K562 (cell line): ENCODE data around the gene AGPAT4. TPM values are rescaled to one million over a fixed set of nuclear protein-coding genes. Genes with fewer than 3 reads are reported as not detected.

Experiments
- ATAC-seq: fragments of 200-7000 bp; cut with Tn5 transposase; 3 replicates; pipeline ENCODE4 v1.9.1; 2020; ENCODE audit warnings: moderate library complexity
- BruUV-seq: library from RNA; stranded (reverse); fragments of 400-500 nt; replicated peaks from 2 replicates; lab custom pipeline; 2021; lab: Mats Ljungman, UMichigan
- CTCF ChIA-PET: fragments of 300-600 bp; formaldehyde crosslinking; extraction: SDS; loops from one replicate; lab custom pipeline; 2021; ENCODE audit warnings: low intra/inter-chr PET ratio; lab: Yijun Ruan, JAX
- POLR2A ChIA-PET: fragments of 300-600, 350-650 bp; sonication (Branson Sonifier 250); formaldehyde crosslinking; extraction: SDS; loops from one replicate; lab custom pipeline; 2021; ENCODE audit warnings: antibody characterized with exemption, inconsistent platforms; lab: Yijun Ruan, JAX
- DNase-seq, 4 experiments: peaks; one replicate each; pipeline versions ENCODE4 v3.0.0 to v3.0.0-alpha.2; 2011 to 2018; ENCODE audit warnings: low spot score in 3 of 4, mixed read lengths in 3 of 4; ENCODE audit errors: extremely low read depth in 1 of 4
- FAIRE-seq: peaks from 2 replicates; lab custom pipeline; 2011; peaks lifted over from hg19 to GRCh38; lab: Jason Lieb, UNC
- H2AFZ ChIP-seq: 2 replicates; pipeline ENCODE4 v1.6.0; 2011; ENCODE audit warnings: low read depth, low read length, control low read depth, inconsistent platforms
- H3K27ac ChIP-seq: fragments of 200-600 bp; 3 replicates; pipeline ENCODE4 v1.8.0; 2011; ENCODE audit warnings: low read depth, mild to moderate bottlenecking, control low read depth, inconsistent platforms, low read length, moderate library complexity, mixed read lengths; ENCODE audit errors: extremely low read depth
- H3K27me3 ChIP-seq, 2 experiments: fragments of 300-600 bp in 1 of 2; 2 replicates in 1 of 2; 3 replicates in 1 of 2; pipeline versions ENCODE4 v1.6.0 to v1.8.0; 2011; ENCODE audit warnings: inconsistent platforms in 2 of 2, low read length in 2 of 2, mild to moderate bottlenecking in 1 of 2, mixed read lengths in 1 of 2, moderate library complexity in 1 of 2; ENCODE audit not compliant: control insufficient read depth in 2 of 2, insufficient read depth in 2 of 2
- H3K36me3 ChIP-seq: fragments of 300-600 bp; 3 replicates; pipeline ENCODE4 v1.8.0; 2011; ENCODE audit warnings: mild to moderate bottlenecking, low read length, inconsistent platforms; ENCODE audit not compliant: control insufficient read depth, insufficient read depth
- H3K4me1 ChIP-seq, 2 experiments: fragments of 200-600 bp in 1 of 2; replicated peaks in 1 of 2; 2 replicates in 1 of 2; 3 replicates in 1 of 2; pipeline versions ENCODE4 v1.5.1 to v1.8.0; 2011; ENCODE audit warnings: inconsistent platforms in 2 of 2, low read length in 2 of 2, mild to moderate bottlenecking in 1 of 2, mixed read lengths in 1 of 2, moderate library complexity in 1 of 2; ENCODE audit not compliant: control insufficient read depth in 2 of 2, insufficient read depth in 2 of 2
- H3K4me2 ChIP-seq: 2 replicates; pipeline ENCODE4 v1.6.1; 2011; ENCODE audit warnings: low read length, control low read depth, inconsistent platforms, mixed read lengths; ENCODE audit not compliant: insufficient read depth
- H3K4me3 ChIP-seq: fragments of 200-600 bp; sonication (generic), shearing (Covaris generic); 2 replicates; pipeline ENCODE4 v1.5.1; 2016; ENCODE audit warnings: control low read depth, inconsistent platforms
- H3K79me2 ChIP-seq: fragments of 200-600 bp; 3 replicates; pipeline ENCODE4 v1.8.0; 2011; ENCODE audit warnings: low read length, inconsistent platforms; ENCODE audit not compliant: control insufficient read depth, insufficient read depth
- H3K9ac ChIP-seq, 2 experiments: 2 replicates each; pipeline versions ENCODE4 v1.6.0 to v1.6.1; 2011; ENCODE audit warnings: low read depth in 2 of 2, low read length in 2 of 2, control low read depth in 1 of 2, inconsistent platforms in 1 of 2, mild to moderate bottlenecking in 1 of 2, mixed read lengths in 1 of 2; ENCODE audit not compliant: insufficient read depth in 1 of 2
- H3K9me1 ChIP-seq: one replicate; pipeline ENCODE4 v1.6.0; 2011; ENCODE audit warnings: inconsistent platforms, mild to moderate bottlenecking, low read length, moderate library complexity; ENCODE audit not compliant: control insufficient read depth, insufficient read depth
- H3K9me3 ChIP-seq: replicated peaks from 2 replicates; pipeline ENCODE4 v1.5.1; 2011; ENCODE audit warnings: low read depth, low read length, inconsistent platforms; ENCODE audit not compliant: control insufficient read depth, insufficient read depth
- H4K20me1 ChIP-seq: replicated peaks from 2 replicates; pipeline ENCODE4 v1.6.1; 2011; ENCODE audit warnings: low read length, inconsistent platforms, mixed read lengths; ENCODE audit not compliant: control insufficient read depth, insufficient read depth
- CEBPG ChIP-seq, 3 experiments: fragments of 200-800 bp in 1 of 3; sonication (Bioruptor generic) in 1 of 3; sonication (generic) in 1 of 3; formaldehyde crosslinking in 1 of 3; IDR thresholded peaks in 2 of 3; conservative IDR thresholded peaks in 1 of 3; 2 replicates each; pipeline versions ENCODE4 v1.6.1 to v1.8.0; 2016 to 2022; ENCODE audit warnings: missing compliant biosample characterization in 2 of 3, missing genetic modification characterization in 2 of 3, mild to moderate bottlenecking in 1 of 3, missing genetic modification reagents in 1 of 3
- FOXK2 ChIP-seq, 2 experiments: fragments of 450-650 bp; IDR thresholded peaks in 1 of 2; conservative IDR thresholded peaks in 1 of 2; 2 replicates each; pipeline ENCODE4 v1.6.1; 2016; ENCODE audit warnings: low read depth in 2 of 2, mild to moderate bottlenecking in 1 of 2
- GATA2 ChIP-seq: sonication (generic); formaldehyde crosslinking; IDR thresholded peaks from 2 replicates; pipeline ENCODE4 v1.4.0; 2020; ENCODE audit warnings: mild to moderate bottlenecking, missing genetic modification reagents
- HMG20B ChIP-seq: fragments of 250-450 bp; sonication (Bioruptor Pico); IDR thresholded peaks from 2 replicates; pipeline ENCODE4 v1.5.0; 2021; ENCODE audit warnings: mild to moderate bottlenecking
- HSF4 ChIP-seq: fragments of 250-450 bp; sonication (Bioruptor Pico); IDR thresholded peaks from 2 replicates; pipeline ENCODE4 v2.1.2; 2022; ENCODE audit warnings: mild to moderate bottlenecking, moderate library complexity, borderline replicate concordance
- KDM1A ChIP-seq, 2 experiments: fragments of 450-650 bp; IDR thresholded peaks; 2 replicates each; pipeline ENCODE4 v1.6.1; 2016; ENCODE audit warnings: mild to moderate bottlenecking in 2 of 2
- LCOR ChIP-seq: sonication (generic); formaldehyde crosslinking; IDR thresholded peaks from 2 replicates; pipeline ENCODE4 v1.8.0; 2022; ENCODE audit warnings: mild to moderate bottlenecking, missing genetic modification reagents
- MEIS2 ChIP-seq: fragments of 450-650 bp; IDR thresholded peaks from 2 replicates; pipeline ENCODE4 v1.6.1; 2014; ENCODE audit warnings: mild to moderate bottlenecking; ENCODE audit not compliant: partially characterized antibody
- MTA1 ChIP-seq: fragments of 450-650 bp; IDR thresholded peaks from 2 replicates; pipeline ENCODE4 v1.6.1; 2017; ENCODE audit warnings: borderline replicate concordance
- RBM22 ChIP-seq: fragments of 200-400 bp; formaldehyde crosslinking; IDR thresholded peaks from 2 replicates; pipeline ENCODE4 v1.6.1; 2018; ENCODE audit warnings: low read length, low read depth; ENCODE audit not compliant: poor library complexity, severe bottlenecking
- SP1 ChIP-seq: sonication (generic); formaldehyde crosslinking; IDR thresholded peaks from 2 replicates; pipeline ENCODE4 v1.8.1; 2022; ENCODE audit warnings: mild to moderate bottlenecking, missing genetic modification reagents
- TBL1XR1 ChIP-seq, 2 experiments: IDR thresholded peaks; 2 replicates each; pipeline ENCODE4 v1.6.1; 2012; ENCODE audit warnings: improper control_type of control experiment in 2 of 2, low read length in 2 of 2, mild to moderate bottlenecking in 1 of 2
- ZNF217 ChIP-seq: sonication (generic); formaldehyde crosslinking; IDR thresholded peaks from 2 replicates; pipeline ENCODE4 v1.8.0; 2022; ENCODE audit warnings: mild to moderate bottlenecking, missing genetic modification reagents
- ZNF24 ChIP-seq: fragments of 450-650 bp; IDR thresholded peaks from 2 replicates; pipeline ENCODE4 v1.6.1; 2016
- ZNF354B ChIP-seq: fragments of 250-450 bp; sonication (Bioruptor Pico); IDR thresholded peaks from 2 replicates; pipeline ENCODE4 v1.4.0; 2020
- ZNF644 ChIP-seq: fragments of 200-800 bp; sonication (Bioruptor generic); IDR thresholded peaks from 2 replicates; pipeline ENCODE4 v1.6.1; 2016; ENCODE audit warnings: low read depth, missing genetic modification characterization, missing compliant biosample characterization
- ZNF780A ChIP-seq: fragments of 250-450 bp; sonication (Bioruptor Pico); IDR thresholded peaks from 2 replicates; pipeline ENCODE4 v1.5.0; 2021; ENCODE audit warnings: mild to moderate bottlenecking
- WGBS: fragments of 100-300 bp; shearing (Covaris generic); methylation state at CpG from one replicate; pipeline ENCODE4 v1.1.6; 2016; ENCODE audit warnings: low coverage, mixed read lengths; ENCODE audit not compliant: insufficient coverage; ENCODE audit errors: missing lambda C conversion rate; 5-methylcytosine and 5-hydroxymethylcytosine counted together
- in situ Hi-C: fragments of 300-500 bp; cut with MboI; formaldehyde crosslinking; loops from 4 replicates; pipeline ENCODE4 v1.15.0; 2018; ENCODE audit warnings: inconsistent platforms, mixed read lengths
- intact Hi-C: fragments of 100-400 bp; cut with micrococcal nuclease; formaldehyde crosslinking; loops from 2 replicates; pipeline ENCODE4 v1.14.2; 2022
- polyA plus RNA-seq, 8 experiments: library from polyadenylated mRNA; depleted of rRNA in 4 of 8; stranded (reverse) in 5 of 8; unstranded in 3 of 8; fragments of >200 nt; fragmentation: Nextera tagmentation in 2 of 8; fragmentation: Illumina TruSeq in 1 of 8; extraction: Ambion mirVana in 2 of 8; extraction: Trizol in 1 of 8; gene quantifications; 2 replicates each; pipeline versions ENCODE4 v1.2.1 to v1.2.3, GENCODE V29; 2011 to 2014; ENCODE audit warnings: inconsistent platforms in 1 of 8, missing spikeins in 1 of 8
- total RNA-seq, 7 experiments: library from RNA; depleted of rRNA in 6 of 7; stranded (reverse); fragments of >200 nt in 6 of 7; fragmentation: Illumina TruSeq in 2 of 7; extraction: Trizol in 2 of 7; gene quantifications; 2 replicates each; pipeline versions ENCODE4 v1.2.1 to v1.2.3, GENCODE V29; 2011 to 2021; ENCODE audit warnings: low replicate concordance in 1 of 7
- TF ChIP-seq, protein P1 (sequence below): fragments of 250-450 bp; sonication (Bioruptor Pico); IDR thresholded peaks from 2 replicates; pipeline ENCODE4 v1.4.0; 2020; ENCODE audit warnings: mild to moderate bottlenecking, moderate library complexity
- TF ChIP-seq, protein P2 (sequence below): fragments of 450-650 bp; IDR thresholded peaks from 2 replicates; pipeline ENCODE4 v1.6.1; 2016

The AGPAT4 gene
- total and polyA plus RNA-seq, 9 of the 15 experiments (the other 6 are each of a cell fraction or from before 2014, with no cell fraction given): 2.2 to 15.0 (median 5.7) TPM

DNA sequence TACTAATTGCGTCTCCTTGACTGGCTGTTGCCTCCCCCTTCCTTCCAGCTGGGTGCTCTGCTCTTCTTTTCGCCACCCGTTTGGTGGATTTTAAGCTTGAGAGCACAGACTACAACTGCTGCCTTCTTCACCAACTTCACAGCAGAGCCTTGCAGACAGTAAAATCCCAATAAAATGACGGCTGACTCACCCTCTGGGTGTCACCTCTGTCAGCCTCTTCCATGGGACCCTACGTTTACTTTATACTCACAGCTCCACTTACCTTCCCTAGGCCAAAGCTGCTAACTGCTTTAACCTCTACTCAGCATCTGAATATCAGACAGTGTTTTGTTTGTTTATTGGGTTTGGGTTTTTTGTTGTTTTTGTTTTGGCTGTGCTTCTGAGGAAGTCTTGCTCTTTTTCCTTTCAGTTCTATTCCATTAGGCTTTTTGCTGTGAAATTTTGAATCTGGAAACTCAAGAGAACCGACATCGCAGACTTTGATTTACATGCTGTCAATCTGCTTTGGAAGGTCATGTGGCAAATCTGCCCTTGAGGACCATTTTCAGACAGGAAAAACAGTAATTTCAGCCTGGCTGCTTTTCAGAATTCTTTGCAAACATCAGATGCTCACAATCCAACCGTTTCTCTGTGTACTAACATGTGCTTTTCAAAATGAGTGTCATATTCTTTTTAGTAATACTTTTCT, 2.4 kb downstream of the AGPAT4 start:
- Histone ChIP-seq H3K4me2 (peak overlapping the region; percentile 11; the same call in 1 of the 2 replicates), H3K27me3 (no peaks in the 10 kb centered on the region), H3K4me1 (peaks cover 4 to 37% of the 10 kb centered on the region in 2 experiments), H3K9me3 (no peaks in the 10 kb centered on the region), H4K20me1 (no peaks in the 10 kb centered on the region), H3K36me3 (no peaks in the 10 kb centered on the region), H3K4me3 (no peak overlapping the region), H3K27ac (peak overlapping the region; percentile 7; the same call in 1 of the 3 replicates), H3K79me2 (peaks cover 21% of the 10 kb centered on the region), H3K9me1 (no peaks in the 10 kb centered on the region), H3K9ac (no peak overlapping the region), H2AFZ (no peak overlapping the region)
- DNase-seq (peak in 2 of 4 experiments; percentile 34 to 40), ATAC-seq (0 out of 3 replicates have a peak, but pooled peaks have one; percentile 2), FAIRE-seq (peak; percentile 49)
- 29% methylated on average over 8 of the region's 8 CpGs for WGBS
- ChIA-PET POLR2A (interaction anchor here (1.4 to 2.4 kb wide), 2 partner anchors 10 to 17 kb away, joined by 7 to 17 read pairs; no protein-coding TSS in a partner anchor), CTCF (no interaction called here)
- no TSS peak for BruUV-seq
- intact Hi-C loops: loop anchor here (5.0 to 10.0 kb wide), 3 partner anchors 81 to 477 kb away; no protein-coding TSS in a partner anchor
- in situ Hi-C loops: no loop called here
- TF ChIP-seq GATA2 (CRISPR knock-in tag) (no peak), ZNF780A (CRISPR knock-in tag) (no peak), TBL1XR1 (IDR thresholded peaks at IDR 0.05; ENCODE audit: low read length in 2 of 2) (no peak), LCOR (CRISPR knock-in tag) (no peak), ZNF354B (CRISPR knock-in tag) (0 out of 2 replicates have a peak, but pooled peaks have one; percentile 17), HMG20B (CRISPR knock-in tag) (no peak), SP1 (no peak), ZNF24 (no peak), ZNF217 (no peak), KDM1A (IDR thresholded peaks at IDR 0.05) (peak; percentile 86), FOXK2 (conservative IDR thresholded peaks at IDR 0.05 in 1 of 2, IDR thresholded peaks at IDR 0.05 in 1 of 2; ENCODE audit: low read depth in 2 of 2) (no peak), RBM22 (no peak), MEIS2 (peak; percentile 58), HSF4 (no peak), ZNF644 (tag) (no peak), CEBPG (CRISPR knock-in tag; IDR thresholded peaks at IDR 0.05) (no peak), CEBPG (tag; conservative IDR thresholded peaks at IDR 0.05 in 1 of 2, IDR thresholded peaks at IDR 0.05 in 1 of 2) (no peak), MTA1 (no peak)
- TF ChIP-seq, protein P1, sequence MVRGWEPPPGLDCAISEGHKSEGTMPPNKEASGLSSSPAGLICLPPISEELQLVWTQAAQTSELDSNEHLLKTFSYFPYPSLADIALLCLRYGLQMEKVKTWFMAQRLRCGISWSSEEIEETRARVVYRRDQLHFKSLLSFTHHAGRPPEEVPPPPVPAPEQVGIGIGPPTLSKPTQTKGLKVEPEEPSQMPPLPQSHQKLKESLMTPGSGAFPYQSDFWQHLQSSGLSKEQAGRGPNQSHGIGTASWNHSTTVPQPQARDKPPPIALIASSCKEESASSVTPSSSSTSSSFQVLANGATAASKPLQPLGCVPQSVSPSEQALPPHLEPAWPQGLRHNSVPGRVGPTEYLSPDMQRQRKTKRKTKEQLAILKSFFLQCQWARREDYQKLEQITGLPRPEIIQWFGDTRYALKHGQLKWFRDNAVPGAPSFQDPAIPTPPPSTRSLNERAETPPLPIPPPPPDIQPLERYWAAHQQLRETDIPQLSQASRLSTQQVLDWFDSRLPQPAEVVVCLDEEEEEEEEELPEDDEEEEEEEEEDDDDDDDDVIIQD: no peak
- TF ChIP-seq, protein P2, sequence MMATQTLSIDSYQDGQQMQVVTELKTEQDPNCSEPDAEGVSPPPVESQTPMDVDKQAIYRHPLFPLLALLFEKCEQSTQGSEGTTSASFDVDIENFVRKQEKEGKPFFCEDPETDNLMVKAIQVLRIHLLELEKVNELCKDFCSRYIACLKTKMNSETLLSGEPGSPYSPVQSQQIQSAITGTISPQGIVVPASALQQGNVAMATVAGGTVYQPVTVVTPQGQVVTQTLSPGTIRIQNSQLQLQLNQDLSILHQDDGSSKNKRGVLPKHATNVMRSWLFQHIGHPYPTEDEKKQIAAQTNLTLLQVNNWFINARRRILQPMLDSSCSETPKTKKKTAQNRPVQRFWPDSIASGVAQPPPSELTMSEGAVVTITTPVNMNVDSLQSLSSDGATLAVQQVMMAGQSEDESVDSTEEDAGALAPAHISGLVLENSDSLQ: peak; percentile 76
